GM21515 (cell line): ENCODE measurements around the gene MAP4K5.
A peak's percentile ranks its signal among the peaks of the same experiment; 100 is the strongest.

Experiments
- ATAC-seq: cut with Tn5 transposase; IDR thresholded peaks from one replicate; pipeline ENCODE4 v1.9.1; 2021; ENCODE audit not compliant: unreplicated experiment

MAP4K5 gene

GRCh38 chr14:50400461-50400860 lies 131.9 kb downstream of the MAP4K5 start:
- ATAC-seq: no peak

- no peak for ATAC-seq
These were observed 132.9 kb downstream of the MAP4K5 start for GRCh38 chr14:50399251-50400032.

GRCh38 chr14:50398189-50398580 lies 134.2 kb downstream of the MAP4K5 start:
- ATAC-seq: no peak

GRCh38 chr14:50397390-50398188 lies 134.8 kb downstream of the MAP4K5 start:
- no peak for ATAC-seq

- peak; percentile 60 for ATAC-seq
These were observed 135.6 kb downstream of the MAP4K5 start, which contains the start of gene CDKL1 for GRCh38 chr14:50396631-50397389. TSS of gene CDKL1 (minus strand) at chr14:50396881. CDS start at chr14:50395868, 1,013 bp downstream.

GRCh38 chr14:50395448-50395847 lies 136.9 kb downstream of the MAP4K5 start:
- no peak for ATAC-seq

- no peak for ATAC-seq
These were observed 137.7 kb downstream of the MAP4K5 start for GRCh38 chr14:50394713-50395112.

- no peak for ATAC-seq
These were observed 142.5 kb downstream of the MAP4K5 start for GRCh38 chr14:50389668-50390441.

- ATAC-seq: no peak
These were observed 144.0 kb downstream of the MAP4K5 start for GRCh38 chr14:50388256-50388931.

GRCh38 chr14:50387548-50387947 lies 144.8 kb downstream of the MAP4K5 start:
- ATAC-seq: no peak

GRCh38 chr14:50383618-50384225 lies 148.6 kb downstream of the MAP4K5 start:
- no peak for ATAC-seq

- no peak for ATAC-seq
These were observed 150.5 kb downstream of the MAP4K5 start for GRCh38 chr14:50381823-50382287.

- no peak for ATAC-seq
These were observed 151.4 kb downstream of the MAP4K5 start for GRCh38 chr14:50381008-50381407.

- no peak for ATAC-seq
These were observed 151.9 kb downstream of the MAP4K5 start for GRCh38 chr14:50380455-50380854.

- ATAC-seq: no peak
These were observed 152.8 kb downstream of the MAP4K5 start for GRCh38 chr14:50379563-50379962.

- no peak for ATAC-seq
These were observed 154.8 kb downstream of the MAP4K5 start for GRCh38 chr14:50377550-50378085.

- no peak for ATAC-seq
These were observed 156.6 kb downstream of the MAP4K5 start for GRCh38 chr14:50375760-50376159.

- ATAC-seq: no peak
These were observed 158.4 kb downstream of the MAP4K5 start for GRCh38 chr14:50373959-50374358.

GRCh38 chr14:50371546-50371945 lies 160.8 kb downstream of the MAP4K5 start:
- ATAC-seq: no peak
